Measurements from ENCODE around the gene GFOD2.
A peak's percentile ranks its signal among the peaks of the same experiment; 100 is the strongest.
"Not testable (repeated sequence)": the region's sequence is repeated elsewhere in the genome, so short reads cannot be mapped to it uniquely, and the experiment has no call there.

The GFOD2 gene, protein sequence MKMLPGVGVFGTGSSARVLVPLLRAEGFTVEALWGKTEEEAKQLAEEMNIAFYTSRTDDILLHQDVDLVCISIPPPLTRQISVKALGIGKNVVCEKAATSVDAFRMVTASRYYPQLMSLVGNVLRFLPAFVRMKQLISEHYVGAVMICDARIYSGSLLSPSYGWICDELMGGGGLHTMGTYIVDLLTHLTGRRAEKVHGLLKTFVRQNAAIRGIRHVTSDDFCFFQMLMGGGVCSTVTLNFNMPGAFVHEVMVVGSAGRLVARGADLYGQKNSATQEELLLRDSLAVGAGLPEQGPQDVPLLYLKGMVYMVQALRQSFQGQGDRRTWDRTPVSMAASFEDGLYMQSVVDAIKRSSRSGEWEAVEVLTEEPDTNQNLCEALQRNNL

DNA sequence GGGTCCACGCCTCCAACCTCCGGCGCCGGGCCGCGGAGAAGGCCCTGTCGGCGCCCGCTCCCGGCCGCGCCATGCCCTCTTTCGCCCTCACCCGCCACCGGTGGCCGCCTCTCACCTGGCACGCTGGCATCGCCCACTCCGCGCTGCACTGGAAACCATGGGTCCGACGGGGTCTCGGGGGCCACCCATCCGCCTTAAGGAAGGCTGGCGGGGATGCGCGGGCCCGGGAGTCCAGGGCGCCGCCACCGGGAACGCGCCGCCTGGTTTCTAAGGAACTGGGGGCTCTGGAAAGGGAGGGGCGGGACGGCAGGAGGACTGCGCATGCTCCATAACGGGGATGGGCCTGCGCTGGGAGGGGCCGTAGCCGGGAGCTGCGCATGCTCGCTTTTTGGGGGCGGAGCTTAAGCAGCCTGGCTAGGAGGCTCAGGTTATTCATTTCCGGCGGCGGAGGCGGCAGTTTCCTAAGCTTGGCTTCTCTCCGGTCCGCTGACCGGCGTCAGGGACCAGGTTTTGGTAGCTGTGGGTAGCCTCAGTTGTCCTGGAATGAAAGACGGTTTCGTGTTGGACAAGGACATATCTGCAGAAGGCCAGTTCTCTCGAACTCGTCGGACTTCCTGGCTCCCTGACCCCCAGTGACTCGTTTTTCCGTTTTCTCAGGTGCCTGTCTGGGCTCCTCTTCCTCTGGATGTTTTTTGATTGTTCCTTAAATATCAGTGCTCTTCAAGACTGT is at the start of gene GFOD2:
TSS of gene GFOD2 (minus strand) at position 269 of the 730 bp plus-strand sequence. CDS start 33,601 bp downstream, outside the sequence.
- DNase-seq (ENCODE audit: low read depth), result peak; percentile 88

DNA sequence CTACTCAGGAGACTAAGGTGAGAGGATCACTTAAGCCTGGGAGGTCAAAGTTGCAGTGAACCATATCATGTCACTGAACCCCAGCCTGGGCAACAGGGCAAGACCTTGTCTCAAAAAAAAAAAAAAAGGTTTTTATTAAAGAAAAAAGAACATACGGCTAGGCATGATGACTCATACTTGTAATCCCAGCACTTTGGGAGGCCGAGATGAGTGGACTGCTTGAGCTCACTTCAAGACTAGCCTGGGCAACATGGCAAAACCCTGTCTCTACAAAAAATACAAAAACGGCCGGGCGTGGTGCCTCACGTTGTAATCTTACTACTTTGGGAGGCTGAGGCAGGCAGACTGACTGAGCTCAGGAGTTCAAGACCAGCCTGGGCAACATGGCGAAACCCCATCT is 48.8 kb upstream of the GFOD2 start:
- no peak for DNase-seq (ENCODE audit: low read depth)

DNA sequence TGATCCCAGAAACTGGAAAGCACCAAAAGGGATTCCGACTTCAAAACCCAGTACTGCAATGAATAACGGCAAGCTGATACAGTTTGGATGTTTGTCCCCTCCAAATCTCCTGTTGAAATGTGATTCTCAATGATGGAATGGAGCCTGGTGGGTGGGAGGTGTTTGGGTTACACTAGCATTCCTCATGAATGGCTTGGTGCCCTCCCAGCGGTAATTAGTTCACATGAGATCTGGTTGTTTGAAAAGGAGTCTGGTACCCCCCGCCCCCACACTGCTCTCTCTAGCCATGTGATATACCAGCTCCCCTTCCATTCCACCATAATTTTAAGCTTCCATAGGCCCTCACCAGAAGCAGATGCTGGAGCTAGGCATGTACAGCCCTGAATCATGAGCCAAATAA is 47.2 kb upstream of the GFOD2 start:
- no peak for DNase-seq (ENCODE audit: low read depth)

DNA sequence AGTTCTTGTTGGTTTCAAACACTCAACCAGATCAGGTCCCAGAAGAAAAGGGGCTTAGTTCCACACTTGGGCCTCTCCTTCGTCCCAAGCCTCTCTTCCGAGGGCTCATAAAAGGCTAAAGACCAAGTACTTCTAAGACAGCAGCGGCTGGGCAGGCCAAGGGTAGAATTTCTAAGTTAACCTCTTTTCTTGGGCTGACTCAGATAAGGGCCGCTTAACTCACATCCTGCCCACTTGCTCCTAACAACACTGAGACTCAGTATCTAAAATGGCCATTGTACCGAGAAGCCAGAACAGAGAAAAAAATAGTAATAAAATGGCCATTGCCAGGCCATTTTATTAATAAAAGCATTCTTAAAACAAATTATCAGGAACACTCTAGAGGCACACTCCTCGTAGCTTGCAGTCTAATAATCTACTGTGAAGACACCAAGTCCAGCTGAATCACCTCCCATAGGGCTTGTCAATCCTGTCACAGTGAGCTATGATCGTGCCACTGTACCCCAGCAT is 45.1 kb upstream of the GFOD2 start:
- no peak for DNase-seq (ENCODE audit: low read depth)

DNA sequence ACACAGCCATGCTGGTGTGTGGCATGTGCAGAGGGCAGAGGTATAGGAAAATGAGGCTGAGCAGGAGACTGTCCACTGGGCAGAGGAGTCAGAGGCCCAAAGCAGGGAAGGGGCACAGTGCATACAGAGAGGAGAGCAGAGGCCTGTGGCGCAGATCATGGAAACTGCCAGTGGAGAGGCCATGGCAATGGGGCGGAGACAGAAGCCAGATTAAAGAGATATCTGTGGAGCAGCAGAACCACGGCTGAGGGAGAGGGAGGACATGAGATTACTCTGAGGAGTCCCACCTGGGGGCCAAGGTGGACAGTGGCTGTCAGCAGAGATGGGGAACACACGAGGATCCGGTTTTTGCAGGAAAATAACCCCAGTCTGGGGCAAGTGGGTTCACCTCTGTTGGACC is 44.0 kb upstream of the GFOD2 start:
- no peak for DNase-seq (ENCODE audit: low read depth)

DNA sequence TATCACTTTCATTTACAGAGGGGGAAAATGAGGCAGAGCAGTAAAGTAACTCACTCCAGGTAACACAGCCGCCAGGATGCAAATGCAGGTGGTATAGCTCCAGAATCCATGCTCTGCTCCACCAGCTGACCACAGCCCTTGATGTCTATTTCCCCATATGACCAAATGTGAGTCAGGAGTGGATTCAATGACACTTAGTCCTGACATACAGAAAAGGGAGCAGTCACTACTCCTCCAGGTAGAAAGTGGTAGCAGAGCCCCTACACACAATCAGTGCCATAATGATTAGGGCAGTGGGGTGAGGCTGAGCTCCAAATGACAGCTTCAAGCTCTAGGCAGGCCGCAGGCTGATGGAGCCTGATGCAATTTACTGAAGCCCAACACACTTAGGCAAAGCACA is 43.3 kb upstream of the GFOD2 start:
- DNase-seq (ENCODE audit: low read depth), result no peak

DNA sequence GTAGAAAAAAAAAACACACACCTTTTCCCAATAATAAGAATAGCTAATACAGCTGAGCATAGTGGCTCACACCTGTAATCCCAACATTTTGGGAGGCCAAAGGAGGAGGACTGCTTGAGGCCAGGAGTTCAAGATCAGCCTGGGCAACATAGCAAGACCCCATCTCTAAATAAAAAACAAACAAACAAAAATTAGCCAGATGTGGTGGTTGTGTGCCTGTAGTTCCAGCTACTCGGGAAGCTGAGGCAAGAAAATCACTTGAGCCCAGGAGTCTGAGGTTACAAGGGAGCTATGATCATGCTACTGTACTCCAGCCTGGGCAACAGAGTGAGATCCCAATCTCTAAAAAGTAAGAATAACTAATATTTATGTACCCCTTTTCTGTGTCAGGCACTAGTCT is 42.8 kb upstream of the GFOD2 start:
- DNase-seq (ENCODE audit: low read depth), result no peak

DNA sequence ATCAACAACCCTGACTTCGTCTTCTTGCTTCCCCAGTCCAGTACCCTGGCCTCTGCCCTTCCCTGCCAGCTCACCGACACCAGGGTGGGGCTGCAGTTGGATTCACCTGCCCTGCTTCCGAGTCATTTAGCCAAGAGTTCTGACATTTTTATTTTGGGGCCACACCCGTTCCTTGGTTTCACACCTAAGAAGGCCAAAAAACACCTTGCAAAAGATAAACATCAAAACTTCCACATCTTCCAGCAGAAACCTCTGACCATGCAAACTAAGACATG is 41.8 kb upstream of the GFOD2 start:
- DNase-seq (ENCODE audit: low read depth), result no peak

DNA sequence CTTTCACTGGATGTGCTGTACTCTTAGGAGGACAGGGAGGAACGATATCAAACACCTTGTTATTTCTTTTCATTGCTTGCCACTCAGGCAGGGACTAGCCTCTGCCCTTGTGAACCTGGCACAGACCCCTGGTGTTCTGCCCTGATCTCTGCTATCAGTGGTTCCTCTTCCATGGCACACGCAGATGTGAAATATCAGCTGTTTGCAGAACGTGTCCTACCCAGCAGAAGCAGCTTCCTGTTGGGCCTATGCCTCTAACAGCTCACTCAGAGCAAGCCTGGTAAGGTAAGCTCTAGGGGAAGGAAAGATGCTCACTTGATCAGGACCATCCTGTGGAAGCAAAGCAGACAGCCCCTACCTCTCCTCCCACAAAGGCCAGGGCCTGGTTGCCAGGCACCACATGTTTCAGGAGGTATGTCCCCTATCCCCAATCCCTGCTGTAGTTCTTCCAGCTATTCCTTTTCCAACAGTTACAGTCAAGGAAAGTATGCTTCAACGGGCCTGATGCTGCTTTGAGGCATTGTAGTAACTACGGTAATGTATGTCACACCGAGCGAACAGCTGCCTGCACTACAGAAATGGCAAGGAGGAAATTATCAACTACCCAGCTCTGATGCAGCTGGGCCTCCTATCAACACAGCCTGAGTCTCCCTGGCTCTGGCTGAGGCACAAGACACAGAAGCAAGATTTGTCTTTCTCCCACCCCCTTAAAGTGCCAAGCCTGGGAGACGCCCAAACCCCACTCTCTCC is 41.3 kb upstream of the GFOD2 start:
- DNase-seq (ENCODE audit: low read depth), result peak; percentile 61

DNA sequence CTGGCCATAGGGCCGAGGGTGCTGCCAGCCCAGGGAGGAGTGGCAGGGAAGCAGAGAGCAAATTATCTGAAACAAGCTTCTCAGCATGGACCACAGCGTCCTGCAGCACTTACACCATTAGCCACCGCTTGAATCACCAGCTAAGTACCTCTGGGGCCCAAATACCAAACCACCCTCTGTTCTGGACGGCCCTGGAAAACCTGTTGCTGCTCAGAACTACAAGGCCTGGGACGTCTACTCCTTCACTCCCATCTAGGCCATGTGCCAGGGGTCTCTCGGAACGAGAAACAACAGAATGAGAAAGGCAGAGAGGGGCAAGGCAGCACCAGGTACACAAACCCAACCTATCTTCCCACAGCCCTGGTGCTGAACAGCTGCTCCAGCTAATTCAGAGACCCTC is 39.9 kb upstream of the GFOD2 start:
- no peak for DNase-seq (ENCODE audit: low read depth)

DNA sequence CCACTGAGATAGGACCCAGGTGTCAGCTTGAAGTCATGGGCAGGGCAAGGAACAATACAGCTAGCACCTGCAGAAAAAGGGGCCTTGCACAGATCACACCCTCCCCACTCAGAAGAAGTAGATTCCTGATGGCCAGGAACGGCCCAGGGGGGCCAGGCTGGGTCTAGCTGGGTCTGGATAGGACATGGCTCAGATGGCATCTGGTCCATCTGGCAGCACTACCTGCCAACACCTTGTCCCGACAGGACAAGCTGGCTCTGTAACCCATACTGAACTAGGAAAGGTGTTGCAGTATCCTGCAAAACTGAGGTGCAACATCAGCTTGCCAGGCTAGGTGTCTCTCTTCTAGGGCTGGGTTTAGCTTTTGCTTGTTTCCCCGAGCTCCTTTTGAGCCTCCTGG is 38.9 kb upstream of the GFOD2 start:
- DNase-seq (ENCODE audit: low read depth), result no peak

DNA sequence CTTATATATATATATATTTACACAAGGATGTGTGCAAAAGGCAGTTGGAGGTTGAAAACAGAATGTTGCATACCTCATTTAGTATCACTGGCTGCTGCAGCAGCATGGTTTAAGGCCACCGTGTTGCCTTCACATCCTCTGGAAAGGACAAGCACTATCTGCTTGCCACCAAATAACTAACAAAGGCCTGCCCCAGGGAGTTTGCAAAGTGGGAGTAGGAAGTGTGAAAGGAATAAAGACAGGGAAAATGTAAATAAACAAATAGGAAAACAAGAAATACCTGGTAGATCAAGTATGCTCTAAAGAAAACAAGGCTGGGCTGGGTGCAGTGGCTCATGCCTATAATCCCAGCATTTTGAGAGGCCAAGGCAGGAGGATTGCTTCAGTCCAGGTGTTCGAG is 33.5 kb upstream of the GFOD2 start:
- DNase-seq (ENCODE audit: low read depth), result no peak

DNA sequence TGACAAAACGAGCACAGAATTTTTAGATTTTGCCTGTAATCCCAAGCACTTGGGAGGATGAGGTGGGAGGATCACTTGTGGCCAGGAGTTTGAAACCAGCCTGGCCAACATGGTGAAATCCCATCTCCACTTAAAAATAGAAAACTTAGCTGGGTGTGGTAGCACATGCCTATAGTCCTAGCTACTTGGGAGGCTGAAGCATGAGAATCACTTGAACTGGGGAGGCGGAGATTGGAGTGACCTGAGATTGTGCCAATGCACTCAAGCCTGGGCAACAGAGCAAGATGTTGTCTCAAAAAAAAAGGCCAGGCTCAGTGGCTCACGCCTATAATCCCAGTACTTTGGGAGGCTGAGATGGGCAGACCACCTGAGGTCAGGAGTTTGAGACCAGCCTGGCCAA is 32.2 kb upstream of the GFOD2 start:
- DNase-seq (ENCODE audit: low read depth), result not testable (repeated sequence)

DNA sequence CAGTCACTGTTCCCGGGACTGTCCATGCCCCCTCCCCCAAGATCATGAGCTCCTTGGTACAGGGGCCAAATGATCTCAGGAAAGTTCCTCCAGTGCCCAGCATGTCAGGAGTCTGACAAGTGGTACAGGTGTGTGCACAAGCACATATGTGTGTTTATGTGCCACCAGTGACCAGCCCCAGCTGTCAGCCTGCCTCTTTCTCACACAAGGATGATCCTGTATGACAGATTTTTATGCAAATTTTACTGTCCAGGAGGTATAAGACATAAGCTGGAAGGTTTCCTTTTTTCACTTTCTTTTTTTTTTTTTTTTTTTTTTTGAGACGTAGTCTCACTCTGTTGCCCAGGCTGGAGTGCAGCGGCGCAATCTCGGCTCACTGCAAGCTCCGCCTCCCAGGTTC is 31.4 kb upstream of the GFOD2 start:
- no peak for DNase-seq (ENCODE audit: low read depth)

DNA sequence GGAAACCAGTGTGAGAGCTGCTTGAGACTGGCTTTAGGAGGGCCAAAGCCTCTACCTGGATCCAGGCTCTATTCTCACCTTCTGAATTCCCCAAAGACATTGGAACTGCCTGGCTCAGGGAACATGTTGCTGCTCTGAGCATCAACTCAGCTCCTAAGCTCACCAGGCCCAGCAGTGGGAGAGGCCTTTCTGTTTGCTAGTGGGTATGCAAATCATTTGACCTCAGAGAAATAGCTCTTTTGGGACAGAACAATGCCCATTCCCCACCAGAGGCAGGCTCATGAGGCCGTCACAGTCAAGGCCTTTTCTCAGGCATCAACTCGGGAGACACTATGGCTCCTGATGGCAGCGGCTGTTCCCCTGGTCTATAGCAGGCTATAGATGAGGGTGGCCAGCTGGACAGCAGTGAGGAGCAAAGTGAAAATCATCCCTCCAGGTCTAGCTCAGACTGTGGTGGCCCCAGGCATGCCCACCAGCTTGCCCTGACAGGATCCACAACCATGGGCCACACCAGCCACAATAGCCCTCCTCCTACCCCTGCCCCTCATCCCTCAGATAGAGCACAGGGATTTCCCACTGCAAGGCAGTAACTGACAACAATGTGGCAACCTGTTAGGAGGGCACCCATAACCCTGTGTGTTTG is 30.4 kb upstream of the GFOD2 start:
- DNase-seq (ENCODE audit: low read depth), result no peak

DNA sequence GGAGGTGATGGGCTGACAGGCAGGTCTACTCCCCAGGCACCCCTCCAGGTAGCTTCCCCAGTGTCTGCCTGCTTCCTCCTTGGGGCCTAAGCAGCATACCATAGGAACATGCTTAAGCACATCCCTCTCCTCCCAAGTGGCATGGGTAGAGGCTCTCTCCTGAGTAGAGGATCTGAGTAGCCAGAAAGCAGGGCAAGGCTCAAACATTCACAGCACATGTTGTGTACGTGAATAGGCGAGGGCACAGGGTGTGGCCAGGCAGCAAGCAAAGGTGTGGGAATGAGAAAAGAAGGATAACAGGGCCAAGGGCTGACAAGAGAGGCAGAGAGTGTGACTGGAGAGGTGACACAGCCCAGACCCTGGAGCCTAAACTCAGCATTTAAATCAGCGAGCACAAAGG is 29.7 kb upstream of the GFOD2 start:
- no peak for DNase-seq (ENCODE audit: low read depth)

DNA sequence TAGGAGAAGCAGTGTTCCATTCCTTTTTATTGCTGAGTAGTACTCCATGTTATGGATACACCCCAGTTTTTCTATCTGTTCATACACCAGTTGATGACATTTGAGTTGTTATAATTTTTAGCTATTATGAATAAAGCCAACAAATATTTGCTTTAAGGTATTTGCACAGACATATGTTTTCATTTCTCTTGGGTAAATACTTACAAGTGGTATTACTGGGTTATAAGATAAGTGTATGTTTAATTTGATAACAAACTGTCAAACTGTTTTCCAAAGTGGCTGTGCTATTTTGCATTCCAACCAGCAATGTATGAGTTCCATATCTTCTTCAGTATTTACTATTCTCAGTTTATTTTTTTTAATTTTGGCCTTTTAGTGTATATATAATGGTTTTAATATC is 27.7 kb upstream of the GFOD2 start:
- no peak for DNase-seq (ENCODE audit: low read depth)

DNA sequence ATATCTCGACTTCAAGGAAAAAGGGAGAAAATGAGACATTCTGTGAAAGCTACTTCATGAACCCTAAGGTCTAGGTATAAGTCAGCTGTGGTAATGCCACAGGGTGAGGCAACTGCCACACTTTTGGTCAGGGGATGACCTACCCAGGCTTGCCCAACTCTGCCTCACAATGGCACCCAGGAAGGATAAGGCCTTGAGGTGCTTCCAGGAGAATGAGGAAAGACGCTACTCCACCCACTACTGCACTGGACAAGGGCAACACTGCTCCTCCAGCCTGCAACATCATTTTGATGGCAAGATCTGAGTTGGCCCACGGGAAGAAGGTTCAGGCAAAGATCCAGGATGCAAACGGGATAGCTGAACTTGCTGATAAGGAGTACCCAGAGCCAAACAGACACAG is 22.0 kb upstream of the GFOD2 start:
- no peak for DNase-seq (ENCODE audit: low read depth)

DNA sequence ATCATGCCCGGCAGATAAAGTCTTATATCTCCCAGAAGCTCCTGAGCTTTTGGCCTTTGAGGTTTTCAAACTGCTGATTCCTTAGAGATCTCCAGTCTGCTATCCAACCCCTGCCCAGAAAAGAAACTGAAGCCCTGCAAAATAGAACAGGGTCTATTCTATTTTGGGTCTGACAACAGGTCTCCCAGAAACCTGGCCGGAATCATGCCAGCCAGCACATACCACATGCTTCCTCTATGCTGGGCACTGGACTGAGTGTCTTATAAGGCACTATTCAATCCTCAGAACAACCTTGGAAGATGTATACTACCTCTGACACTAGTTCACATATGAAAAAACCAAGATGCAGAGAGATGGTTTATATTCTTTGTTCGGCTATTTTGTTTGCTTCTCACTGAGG is 21.3 kb upstream of the GFOD2 start:
- no peak for DNase-seq (ENCODE audit: low read depth)

DNA sequence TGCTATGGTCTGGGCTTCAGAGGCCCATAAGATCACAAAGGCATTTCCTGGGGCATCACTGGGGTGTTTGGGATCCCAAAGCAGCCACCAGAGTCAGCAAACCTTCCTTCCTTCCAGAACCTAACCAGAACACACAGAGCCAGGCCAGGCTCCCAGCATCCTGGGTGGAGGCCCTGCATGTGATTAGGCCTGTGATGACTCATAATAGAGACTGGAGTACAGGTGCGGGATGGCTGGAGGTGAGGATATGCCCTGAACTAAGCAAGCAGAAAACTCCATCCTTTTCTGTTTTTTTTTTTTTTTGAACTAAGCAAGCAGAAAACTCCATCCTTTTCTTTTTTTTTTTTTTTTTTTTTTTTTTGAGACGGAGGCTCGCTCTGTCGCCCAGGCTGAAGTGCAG is 17.7 kb upstream of the GFOD2 start:
- DNase-seq (ENCODE audit: low read depth), result no peak

DNA sequence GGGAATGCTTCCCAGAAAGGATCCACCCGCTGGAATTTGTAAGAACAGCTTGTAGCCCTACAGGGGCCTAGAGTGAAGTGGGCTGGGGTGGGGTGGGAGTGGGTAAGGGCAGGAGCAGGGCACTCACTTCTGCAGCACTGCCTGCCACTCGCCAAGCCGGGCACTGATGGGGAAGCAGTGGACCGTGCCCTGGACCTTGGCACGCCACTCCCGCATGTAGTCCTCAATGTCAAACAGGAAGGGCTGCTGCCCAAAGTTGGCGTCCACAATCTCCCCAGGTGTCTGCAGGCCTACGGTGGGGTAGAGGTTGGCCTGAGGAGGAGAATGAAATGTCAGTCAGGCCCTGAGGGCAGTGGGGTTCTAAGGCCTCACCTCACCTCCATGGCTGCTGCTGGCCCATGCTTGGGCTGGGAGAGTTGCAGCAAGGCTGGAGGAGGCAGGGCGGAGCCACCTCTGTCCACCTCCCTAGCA is 15.7 kb upstream of the GFOD2 start:
- DNase-seq (ENCODE audit: low read depth), result no peak

DNA sequence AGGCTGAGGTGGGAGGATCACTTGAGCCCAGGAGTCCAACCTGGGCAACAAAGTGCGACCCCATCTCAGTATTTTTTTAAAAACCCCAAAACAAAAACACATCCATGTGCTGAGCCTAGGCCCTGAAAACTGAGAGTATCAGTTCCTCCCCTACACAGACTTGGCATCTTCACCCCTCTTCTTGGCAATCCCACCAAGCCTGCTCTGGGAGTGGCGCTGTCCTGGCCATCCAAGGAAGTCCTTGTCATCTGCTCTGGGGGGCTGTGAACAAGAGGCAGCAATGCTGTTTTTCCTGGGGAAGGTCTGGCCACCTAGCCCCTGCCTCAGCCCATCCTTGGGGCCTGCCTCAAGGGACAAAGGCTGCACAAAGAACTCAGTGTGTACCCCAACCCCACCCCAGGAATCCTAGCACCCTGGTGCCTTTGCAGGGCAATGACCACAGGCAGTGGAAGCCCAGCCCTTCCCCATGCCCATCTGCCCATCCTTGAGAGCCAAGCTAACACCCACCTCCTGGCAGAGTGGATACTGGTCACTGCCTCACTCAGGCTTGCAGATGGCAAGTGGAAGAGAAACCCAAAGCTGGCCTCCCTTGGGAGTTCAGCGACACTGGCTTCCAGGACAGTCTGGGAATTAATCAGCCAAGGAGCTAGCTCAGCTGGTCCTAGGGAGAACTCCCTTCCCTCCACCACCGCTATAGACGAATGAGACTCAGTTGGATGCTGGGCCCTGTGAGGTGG is 14.8 kb upstream of the GFOD2 start:
- DNase-seq (ENCODE audit: low read depth), result no peak
